ENCODE results near the gene TXLNB. TPM values are rescaled to one million over a fixed set of nuclear protein-coding genes. Genes with fewer than 3 reads are reported as not detected.

Gene TXLNB
- total RNA-seq, 3 donors from 2014 or later (not counting 1 experiment from before 2014, with no cell fraction given) = 0.24 to 0.93 (median 0.50) TPM

DNA sequence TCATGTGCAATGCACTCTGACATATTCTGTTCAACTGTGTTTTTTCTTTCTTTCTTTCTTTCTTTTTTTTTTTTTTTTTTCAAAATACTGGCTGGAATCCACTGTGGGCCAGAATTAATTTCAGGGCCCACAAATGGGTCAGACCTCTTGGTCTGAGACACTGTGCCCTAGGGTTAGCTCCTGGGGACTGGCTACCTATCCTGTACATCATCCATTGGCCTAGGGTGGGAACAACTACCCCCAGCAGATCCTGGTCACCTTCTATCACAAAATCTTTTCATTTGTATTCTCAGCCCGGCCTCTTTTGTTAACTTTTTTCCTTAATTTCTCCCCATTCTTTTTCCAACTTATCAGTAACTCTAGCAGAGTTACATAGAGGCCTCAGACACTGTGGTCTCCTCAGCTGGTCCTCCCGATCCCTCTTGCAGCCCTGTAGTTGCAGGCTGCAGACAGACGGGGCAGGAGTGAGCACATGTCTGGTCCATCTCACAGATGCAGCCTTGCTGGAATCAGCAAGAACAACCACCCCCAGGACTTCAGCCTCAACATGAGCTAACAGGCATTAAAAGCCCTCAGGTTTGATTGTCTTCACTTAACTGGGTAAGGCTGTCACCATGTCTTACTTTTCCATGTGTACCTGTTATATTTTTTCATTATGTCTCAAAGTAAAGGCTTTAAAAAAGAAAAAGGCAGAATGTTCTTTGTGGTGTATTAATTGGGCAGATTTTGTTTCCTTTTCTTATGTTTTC, 41.3 kb downstream of the TXLNB start:
- Mint-ChIP-seq H3K27ac (peak overlapping the region; percentile 37 to 47), H3K4me3 (no peak overlapping the region), H3K9me3 (no peaks in the 10 kb centered on the region), H3K4me1 (peaks cover 21 to 26% of the 10 kb centered on the region in 2 donors), H3K36me3 (no peaks in the 10 kb centered on the region), H3K27me3 (ENCODE audit: low read depth in 2 of 2) (no peaks in the 10 kb centered on the region)
- intact Hi-C loops (cut with micrococcal nuclease) = loop anchor here (2.0 kb wide), 1 partner anchor 40 kb away; the partner anchor contains the start of gene TXLNB
- TF ChIP-seq, protein P1, sequence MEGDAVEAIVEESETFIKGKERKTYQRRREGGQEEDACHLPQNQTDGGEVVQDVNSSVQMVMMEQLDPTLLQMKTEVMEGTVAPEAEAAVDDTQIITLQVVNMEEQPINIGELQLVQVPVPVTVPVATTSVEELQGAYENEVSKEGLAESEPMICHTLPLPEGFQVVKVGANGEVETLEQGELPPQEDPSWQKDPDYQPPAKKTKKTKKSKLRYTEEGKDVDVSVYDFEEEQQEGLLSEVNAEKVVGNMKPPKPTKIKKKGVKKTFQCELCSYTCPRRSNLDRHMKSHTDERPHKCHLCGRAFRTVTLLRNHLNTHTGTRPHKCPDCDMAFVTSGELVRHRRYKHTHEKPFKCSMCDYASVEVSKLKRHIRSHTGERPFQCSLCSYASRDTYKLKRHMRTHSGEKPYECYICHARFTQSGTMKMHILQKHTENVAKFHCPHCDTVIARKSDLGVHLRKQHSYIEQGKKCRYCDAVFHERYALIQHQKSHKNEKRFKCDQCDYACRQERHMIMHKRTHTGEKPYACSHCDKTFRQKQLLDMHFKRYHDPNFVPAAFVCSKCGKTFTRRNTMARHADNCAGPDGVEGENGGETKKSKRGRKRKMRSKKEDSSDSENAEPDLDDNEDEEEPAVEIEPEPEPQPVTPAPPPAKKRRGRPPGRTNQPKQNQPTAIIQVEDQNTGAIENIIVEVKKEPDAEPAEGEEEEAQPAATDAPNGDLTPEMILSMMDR (IDR thresholded peaks at IDR 0.05) = peak; percentile 67
- 59% methylated on average over 3 of the region's 3 CpGs for WGBS (ENCODE audit: insufficient coverage)
- H3K9me3 ChIP-seq (ENCODE audit: control insufficient read depth, insufficient read depth, low read length) = no peaks in the 10 kb centered on the region
- DNase-seq (peak; percentile 34 to 80), ATAC-seq (peak; percentile 90 to 100 (median 99))
- no peaks in the 10 kb centered on the region for H3K27me3 ChIP-seq (ENCODE audit: control insufficient read depth, insufficient read depth, low read length)
- peaks cover 5% of the 10 kb centered on the region for H3K4me1 ChIP-seq (ENCODE audit: control insufficient read depth, insufficient read depth, low read length)
- no peak overlapping the region for H3K4me3 ChIP-seq (ENCODE audit: low read length)
- H3K36me3 ChIP-seq (ENCODE audit: control insufficient read depth, insufficient read depth, low read length) = no peaks in the 10 kb centered on the region
- H3K27ac ChIP-seq (ENCODE audit: low read length) = peak overlapping the region; percentile 13

DNA sequence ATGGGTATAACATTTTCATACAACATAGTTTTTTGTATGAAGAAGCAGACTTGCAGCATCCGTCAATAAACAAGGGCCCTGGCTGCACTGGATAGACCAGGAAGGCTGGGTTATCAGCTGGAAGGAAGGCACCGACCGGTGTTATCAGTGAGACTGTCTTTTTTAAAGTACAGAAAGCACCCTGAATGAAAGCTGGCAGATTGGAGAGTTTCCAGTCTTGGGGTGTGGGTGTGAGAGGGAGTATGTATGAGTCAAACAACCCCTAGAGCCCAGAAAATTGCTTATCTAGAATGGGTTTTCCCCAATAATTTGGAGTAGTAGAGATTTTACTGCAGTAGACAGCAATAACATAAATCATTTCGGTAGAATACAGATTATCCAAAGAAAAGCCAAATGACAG, 42.4 kb downstream of the TXLNB start:
- peaks cover 26 to 29% of the 10 kb centered on the region in 2 donors for H3K4me1 Mint-ChIP-seq
- no peak overlapping the region for H3K4me3 Mint-ChIP-seq
- H3K27ac Mint-ChIP-seq = peak overlapping the region in 1 of 2 donors; percentile 56
- H3K9me3 Mint-ChIP-seq = no peaks in the 10 kb centered on the region
- 85% methylated on average over 3 of the region's 4 CpGs for WGBS (ENCODE audit: insufficient coverage)
- Histone ChIP-seq H3K4me1 (ENCODE audit: control insufficient read depth, insufficient read depth, low read length) (peaks cover 5% of the 10 kb centered on the region), H3K27me3 (ENCODE audit: control insufficient read depth, insufficient read depth, low read length) (no peaks in the 10 kb centered on the region), H3K9me3 (ENCODE audit: control insufficient read depth, insufficient read depth, low read length) (no peaks in the 10 kb centered on the region), H3K4me3 (ENCODE audit: low read length) (no peak overlapping the region), H3K36me3 (ENCODE audit: control insufficient read depth, insufficient read depth, low read length) (no peaks in the 10 kb centered on the region), H3K27ac (ENCODE audit: low read length) (no peak overlapping the region)
- TF ChIP-seq, protein P1 (IDR thresholded peaks at IDR 0.05) = no peak
- no peaks in the 10 kb centered on the region for H3K27me3 Mint-ChIP-seq (ENCODE audit: low read depth in 2 of 2)
- no peak for DNase-seq
- intact Hi-C loops (cut with micrococcal nuclease) = no loop called here
- no peak for ATAC-seq
- no peaks in the 10 kb centered on the region for H3K36me3 Mint-ChIP-seq

DNA sequence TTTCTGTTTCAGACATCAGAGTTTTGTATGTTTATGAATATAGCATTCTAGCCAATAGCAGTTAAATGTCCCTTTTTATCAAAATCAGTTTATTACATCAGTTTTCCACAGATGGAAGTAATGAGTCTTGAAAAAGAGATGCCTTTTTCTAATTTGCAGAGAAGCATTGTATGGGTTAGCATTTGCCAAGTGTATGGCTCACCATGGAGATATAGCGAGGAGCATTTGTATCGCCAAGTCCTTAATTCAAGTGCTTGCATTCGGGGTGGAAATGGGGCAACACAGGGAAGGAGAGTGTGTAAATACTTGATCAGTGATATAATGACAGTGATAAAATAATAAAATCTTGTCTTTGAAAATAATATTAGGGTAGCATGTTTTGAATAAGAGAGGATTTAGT, 42.9 kb downstream of the TXLNB start:
- Mint-ChIP-seq H3K4me1 (peaks cover 26 to 30% of the 10 kb centered on the region in 2 donors), H3K4me3 (no peak overlapping the region), H3K27ac (peak overlapping the region in 1 of 2 donors; percentile 56), H3K27me3 (ENCODE audit: low read depth in 2 of 2) (no peaks in the 10 kb centered on the region), H3K9me3 (no peaks in the 10 kb centered on the region), H3K36me3 (no peaks in the 10 kb centered on the region)
- H3K36me3 ChIP-seq (ENCODE audit: control insufficient read depth, insufficient read depth, low read length) = no peaks in the 10 kb centered on the region
- no peaks in the 10 kb centered on the region for H3K27me3 ChIP-seq (ENCODE audit: control insufficient read depth, insufficient read depth, low read length)
- TF ChIP-seq, protein P1 (IDR thresholded peaks at IDR 0.05) = no peak
- ATAC-seq = no peak
- no peak for DNase-seq
- H3K27ac ChIP-seq (ENCODE audit: low read length) = no peak overlapping the region
- H3K9me3 ChIP-seq (ENCODE audit: control insufficient read depth, insufficient read depth, low read length) = no peaks in the 10 kb centered on the region
- WGBS (ENCODE audit: insufficient coverage) = 97% methylated on average over 3 of the region's 3 CpGs
- H3K4me1 ChIP-seq (ENCODE audit: control insufficient read depth, insufficient read depth, low read length) = peaks cover 5% of the 10 kb centered on the region
- intact Hi-C loops (cut with micrococcal nuclease) = no loop called here
- no peak overlapping the region for H3K4me3 ChIP-seq (ENCODE audit: low read length)
